Sigmoid colon (tissue), 7 donors: ENCODE data around the gene CD83. TPM values are rescaled to one million over a fixed set of nuclear protein-coding genes. Genes with fewer than 3 reads are reported as not detected.

Experiments
- DNase-seq: peaks from one replicate; pipeline ENCODE4 v3.0.0-alpha.2; 2019
- H3K27ac ChIP-seq, 4 donors: fragments of 200-600 bp; sonication (generic); one replicate each; pipeline ENCODE4 v1.5.1; 2016 to 2019; ENCODE audit warnings: mild to moderate bottlenecking in 1 of 4
- H3K27me3 ChIP-seq, 3 donors: fragments of 200-600 bp; sonication (generic); one replicate each; pipeline ENCODE4 v1.5.1; 2019; ENCODE audit warnings: mild to moderate bottlenecking in 1 of 3
- H3K36me3 ChIP-seq, 4 donors: fragments of 200-600 bp; sonication (generic); one replicate each; pipeline ENCODE4 v1.5.1; 2016 to 2019
- H3K4me1 ChIP-seq, 4 donors: fragments of 200-600 bp; sonication (generic); one replicate each; pipeline ENCODE4 v1.5.1; 2017 to 2019
- H3K4me3 ChIP-seq, 4 donors: fragments of 200-600 bp; sonication (generic); one replicate each; pipeline ENCODE4 v1.5.1; 2017 to 2019; ENCODE audit warnings: mild to moderate bottlenecking in 2 of 4, moderate library complexity in 1 of 4
- H3K9me3 ChIP-seq, 4 donors: fragments of 200-600 bp in 3 of 4; sonication (generic) in 3 of 4; one replicate each; pipeline versions ENCODE4 v1.5.1 to v1.6.1; 2013 to 2019
- CTCF ChIP-seq, 4 experiments: fragments of 450-650 bp in 3 of 4; fragments of 200-600 bp in 1 of 4; IDR thresholded peaks; one replicate each; pipeline ENCODE4 v1.5.1; 2016 to 2019; ENCODE audit warnings: antibody characterized with exemption in 4 of 4, mild to moderate bottlenecking in 3 of 4, moderate library complexity in 2 of 4
- EP300 ChIP-seq, 4 donors: sonication (generic); formaldehyde crosslinking; IDR thresholded peaks; one replicate each; pipeline ENCODE4 v1.6.1; 2017; ENCODE audit warnings: antibody characterized with exemption in 4 of 4
- POLR2A ChIP-seq, 2 donors: fragments of 450-650 bp; IDR thresholded peaks; one replicate each; pipeline ENCODE4 v1.6.1; 2016; ENCODE audit warnings: antibody characterized with exemption in 2 of 2, mild to moderate bottlenecking in 2 of 2, moderate library complexity in 2 of 2
- POLR2AphosphoS5 ChIP-seq, 4 donors: sonication (generic); formaldehyde crosslinking; IDR thresholded peaks; one replicate each; pipeline ENCODE4 v1.6.1; 2017; ENCODE audit warnings: antibody characterized with exemption in 4 of 4
- WGBS, 2 donors: extraction: QIAGEN DNeasy Blood & Tissue Kit; methylation state at CpG; one replicate each; pipeline ENCODE4 v1.1.7; 2013; 5-methylcytosine and 5-hydroxymethylcytosine counted together
- intact Hi-C: fragments of 100-400 bp; cut with DNase I; formaldehyde crosslinking; loops from one replicate; pipeline ENCODE4 v1.15.1; 2023
- polyA plus RNA-seq, 3 donors: library from polyadenylated mRNA; stranded (reverse); fragments of 200-250 nt; gene quantifications; one replicate each; pipeline ENCODE4 v1.2.3, GENCODE V29; 2013
- total RNA-seq, 4 donors: library from RNA; depleted of rRNA; stranded (reverse); fragments of >200 nt; gene quantifications; one replicate each; pipeline ENCODE4 v1.1.0, GENCODE V29; 2016
- donor health status: healthy with polysubstance abuse.
- donor health status: Bipolar disorder and iron deficiency.
- donor health status: healthy.

The CD83 gene
- total and polyA plus RNA-seq, 7 donors, result 0.60 to 16.0 (median 1.6) TPM

DNA sequence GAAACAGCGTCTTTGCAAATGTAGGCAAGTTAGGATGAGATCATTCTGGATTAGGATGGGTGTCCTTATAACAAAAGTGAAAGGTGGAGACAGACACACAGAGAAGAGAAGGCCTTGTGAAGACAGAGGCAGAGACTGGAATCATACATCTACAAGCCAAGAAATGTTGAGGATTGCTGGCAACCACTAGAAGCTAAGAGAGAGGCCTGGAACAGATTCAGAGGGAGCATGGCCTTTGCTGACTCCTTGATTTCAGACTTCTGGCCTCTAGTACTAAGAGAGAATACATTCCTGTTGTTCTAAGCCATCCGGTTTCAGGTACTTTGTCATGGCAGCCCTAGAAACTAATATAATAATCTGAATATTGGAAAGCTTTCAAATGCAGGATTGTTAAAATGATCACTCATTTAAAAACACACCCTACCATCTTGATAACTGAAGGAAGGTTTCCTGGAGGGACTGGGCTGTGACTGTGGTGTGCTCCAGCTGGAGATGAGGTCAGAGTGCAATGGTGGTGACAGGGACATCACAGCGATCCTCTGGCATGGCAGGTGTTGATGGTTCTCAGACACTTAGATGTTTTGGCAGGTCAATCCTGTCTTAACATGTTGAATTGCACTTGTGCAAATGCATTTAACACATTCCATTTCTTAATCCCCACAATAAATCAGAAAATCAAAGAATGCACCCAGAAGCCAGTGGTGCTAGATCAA, 25.1 kb downstream of the CD83 start:
- no peak for DNase-seq
- Histone ChIP-seq H3K4me3 (no peak overlapping the region), H3K27ac (no peak overlapping the region), H3K27me3 (no peaks in the 10 kb centered on the region), H3K9me3 (no peaks in the 10 kb centered on the region), H3K36me3 (no peaks in the 10 kb centered on the region), H3K4me1 (peaks cover 0 to 10% (median 4%) of the 10 kb centered on the region in 4 donors)
- WGBS, 2 donors, result 69 to 82% methylated on average over 3 of the region's 3 CpGs
- TF ChIP-seq CTCF (IDR thresholded peaks at IDR 0.05), result no peak
- no peak for TF ChIP-seq POLR2A (IDR thresholded peaks at IDR 0.05)
- no peak for TF ChIP-seq POLR2AphosphoS5 (IDR thresholded peaks at IDR 0.05)
- no peak for TF ChIP-seq EP300 (IDR thresholded peaks at IDR 0.05)
- intact Hi-C loops, result no loop called here

DNA sequence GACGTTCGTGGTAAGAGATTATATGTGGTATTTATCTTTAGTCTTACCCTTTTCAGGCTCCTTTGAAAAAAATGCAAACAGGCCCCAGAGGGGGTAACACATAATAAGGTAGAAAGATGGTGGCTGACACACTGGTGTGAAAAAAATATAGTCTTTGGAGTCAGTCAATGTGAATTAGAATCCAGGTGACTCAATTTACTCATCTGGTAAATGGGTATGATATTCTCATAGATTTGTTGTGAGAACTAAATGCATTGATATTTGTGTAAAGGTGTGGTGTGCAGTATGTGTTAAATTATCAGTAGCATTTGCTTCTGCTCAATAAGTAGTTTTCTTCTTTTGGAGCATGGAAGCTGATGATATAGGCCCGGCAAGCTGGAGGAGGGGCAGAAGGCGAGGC, 25.7 kb downstream of the CD83 start:
- TF ChIP-seq POLR2A (IDR thresholded peaks at IDR 0.05) (no peak), EP300 (IDR thresholded peaks at IDR 0.05) (no peak), POLR2AphosphoS5 (IDR thresholded peaks at IDR 0.05) (no peak), CTCF (IDR thresholded peaks at IDR 0.05) (no peak)
- Histone ChIP-seq H3K27ac (no peak overlapping the region), H3K4me1 (peaks cover 0 to 10% (median 4%) of the 10 kb centered on the region in 4 donors), H3K4me3 (no peak overlapping the region), H3K27me3 (no peaks in the 10 kb centered on the region), H3K36me3 (no peaks in the 10 kb centered on the region), H3K9me3 (no peaks in the 10 kb centered on the region)
- no peak for DNase-seq
- WGBS, 2 donors, result 81 to 87% methylated on average over 4 of the region's 4 CpGs
- intact Hi-C loops, result no loop called here

GRCh38 chr6:14144678-14145113, 27.1 kb downstream of the CD83 start:
- Histone ChIP-seq H3K27me3 (no peaks in the 10 kb centered on the region), H3K4me3 (no peak overlapping the region), H3K36me3 (no peaks in the 10 kb centered on the region), H3K27ac (no peak overlapping the region), H3K9me3 (no peaks in the 10 kb centered on the region), H3K4me1 (peaks cover 0 to 10% (median 4%) of the 10 kb centered on the region in 4 donors)
- intact Hi-C loops, result loop anchor here (1.0 kb wide), 1 partner anchor 235 kb away; no protein-coding TSS in a partner anchor
- 20 to 40% methylated on average over 8 of the region's 8 CpGs for WGBS, 2 donors
- peak; percentile 78 for DNase-seq
- peak; percentile 58 to 94 (median 80) for TF ChIP-seq CTCF (IDR thresholded peaks at IDR 0.05)
- TF ChIP-seq POLR2AphosphoS5 (IDR thresholded peaks at IDR 0.05), result no peak
- TF ChIP-seq EP300 (IDR thresholded peaks at IDR 0.05), result no peak
- no peak for TF ChIP-seq POLR2A (IDR thresholded peaks at IDR 0.05)

DNA sequence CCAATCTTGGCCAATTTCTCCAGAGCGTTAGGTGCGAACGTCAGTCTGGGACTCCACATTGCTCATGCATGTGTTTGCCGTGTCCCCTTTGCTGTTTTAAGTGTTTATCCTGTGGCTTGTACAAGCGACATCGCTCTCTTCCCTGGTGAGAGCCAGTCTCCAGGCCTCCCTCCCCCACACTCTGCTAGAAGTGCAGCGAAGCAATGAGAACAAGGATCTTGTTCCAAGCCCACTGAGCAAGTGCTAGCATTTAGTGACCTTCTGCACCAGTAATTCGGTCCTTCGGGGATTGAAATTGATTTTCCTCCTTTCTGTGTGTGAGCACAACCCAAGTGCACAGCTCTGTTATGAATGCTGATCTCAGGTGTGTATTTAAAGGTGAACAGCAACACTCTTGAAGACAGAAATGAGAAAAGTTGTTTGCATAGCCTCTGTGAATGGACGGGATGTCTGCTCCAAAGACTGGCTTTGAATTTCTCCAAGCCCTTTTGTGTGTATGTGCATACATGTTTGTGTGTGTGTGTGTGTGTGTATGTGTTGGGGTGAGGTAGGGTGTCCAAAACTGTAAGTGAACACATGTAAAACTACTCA, 29.0 kb downstream of the CD83 start:
- Histone ChIP-seq H3K9me3 (no peaks in the 10 kb centered on the region), H3K27me3 (no peaks in the 10 kb centered on the region), H3K4me1 (peaks cover 0 to 10% (median 4%) of the 10 kb centered on the region in 4 donors), H3K27ac (no peak overlapping the region), H3K4me3 (no peak overlapping the region), H3K36me3 (no peaks in the 10 kb centered on the region)
- TF ChIP-seq CTCF (IDR thresholded peaks at IDR 0.05) (no peak), POLR2A (IDR thresholded peaks at IDR 0.05) (no peak)
- DNase-seq, result no peak
- intact Hi-C loops, result no loop called here
- 93 to 94% methylated on average over 10 of the region's 10 CpGs for WGBS, 2 donors
